Measurements from ENCODE around the gene CDKL1.

DNA sequence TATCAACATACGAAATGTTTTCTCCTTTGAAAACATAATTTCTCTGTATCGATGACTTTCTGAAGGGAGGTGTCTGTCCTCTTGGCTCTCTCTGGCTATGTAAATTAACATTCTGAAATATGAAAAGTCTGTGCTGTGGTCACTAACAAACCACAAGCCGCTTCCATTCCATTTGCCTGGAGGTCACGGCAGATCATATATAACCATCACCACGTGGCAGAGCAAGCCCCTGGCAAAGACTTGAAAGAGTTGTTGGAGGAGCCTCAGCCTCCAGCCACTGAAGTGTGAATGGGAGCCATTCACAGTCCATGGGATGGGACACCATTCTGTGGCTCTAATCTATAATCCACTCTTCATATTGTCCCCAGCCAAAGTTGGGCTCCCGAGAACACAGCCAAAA is 39.6 kb downstream of the CDKL1 start:
- no peak for TF ChIP-seq EZH2 (IDR thresholded peaks at IDR 0.05; ENCODE audit: low read length, unreplicated experiment)
- TF ChIP-seq, protein P1, sequence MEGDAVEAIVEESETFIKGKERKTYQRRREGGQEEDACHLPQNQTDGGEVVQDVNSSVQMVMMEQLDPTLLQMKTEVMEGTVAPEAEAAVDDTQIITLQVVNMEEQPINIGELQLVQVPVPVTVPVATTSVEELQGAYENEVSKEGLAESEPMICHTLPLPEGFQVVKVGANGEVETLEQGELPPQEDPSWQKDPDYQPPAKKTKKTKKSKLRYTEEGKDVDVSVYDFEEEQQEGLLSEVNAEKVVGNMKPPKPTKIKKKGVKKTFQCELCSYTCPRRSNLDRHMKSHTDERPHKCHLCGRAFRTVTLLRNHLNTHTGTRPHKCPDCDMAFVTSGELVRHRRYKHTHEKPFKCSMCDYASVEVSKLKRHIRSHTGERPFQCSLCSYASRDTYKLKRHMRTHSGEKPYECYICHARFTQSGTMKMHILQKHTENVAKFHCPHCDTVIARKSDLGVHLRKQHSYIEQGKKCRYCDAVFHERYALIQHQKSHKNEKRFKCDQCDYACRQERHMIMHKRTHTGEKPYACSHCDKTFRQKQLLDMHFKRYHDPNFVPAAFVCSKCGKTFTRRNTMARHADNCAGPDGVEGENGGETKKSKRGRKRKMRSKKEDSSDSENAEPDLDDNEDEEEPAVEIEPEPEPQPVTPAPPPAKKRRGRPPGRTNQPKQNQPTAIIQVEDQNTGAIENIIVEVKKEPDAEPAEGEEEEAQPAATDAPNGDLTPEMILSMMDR (conservative IDR thresholded peaks at IDR 0.05; ENCODE audit: low read depth, low read length): no peak
- TF ChIP-seq EZH2phosphoT487 (IDR thresholded peaks at IDR 0.05; ENCODE audit: borderline replicate concordance, low read length): no peak
